ENCODE measurements around the gene KCNJ13.

Gene KCNJ13

GRCh38 chr2:232800166-232800565 lies 23.8 kb upstream of the KCNJ13 start:
- Histone ChIP-seq H3K36me3 (ENCODE audit: control insufficient read depth in 2 of 2, insufficient read depth in 1 of 2, low read length in 2 of 2) (peaks cover 62 to 68% of the 10 kb centered on the region in 2 experiments), H3K9me3 (ENCODE audit: control insufficient read depth, insufficient read depth, low read depth, low read length) (peaks cover 3% of the 10 kb centered on the region; the same call in 1 of the 2 replicates), H3K4me3 (ENCODE audit: low read depth, low read length) (no peak overlapping the region), H3K27ac (ENCODE audit: extremely low read depth, low read depth, low read length) (no peak overlapping the region), H3K4me1 (ENCODE audit: control insufficient read depth, insufficient read depth, low read length) (no peaks in the 10 kb centered on the region)
- POLR2A ChIA-PET = no interaction called here
- CTCF ChIA-PET = no interaction called here
- no peak for TF ChIP-seq PATZ1 (tag by site-specific recombination; IDR thresholded peaks at IDR 0.05)
- TF ChIP-seq ZNF132 (tag by site-specific recombination; IDR thresholded peaks at IDR 0.05; ENCODE audit: borderline replicate concordance) = no peak
- no peak for TF ChIP-seq PRDM4 (tag by site-specific recombination; IDR thresholded peaks at IDR 0.05)
- TF ChIP-seq, protein P1, sequence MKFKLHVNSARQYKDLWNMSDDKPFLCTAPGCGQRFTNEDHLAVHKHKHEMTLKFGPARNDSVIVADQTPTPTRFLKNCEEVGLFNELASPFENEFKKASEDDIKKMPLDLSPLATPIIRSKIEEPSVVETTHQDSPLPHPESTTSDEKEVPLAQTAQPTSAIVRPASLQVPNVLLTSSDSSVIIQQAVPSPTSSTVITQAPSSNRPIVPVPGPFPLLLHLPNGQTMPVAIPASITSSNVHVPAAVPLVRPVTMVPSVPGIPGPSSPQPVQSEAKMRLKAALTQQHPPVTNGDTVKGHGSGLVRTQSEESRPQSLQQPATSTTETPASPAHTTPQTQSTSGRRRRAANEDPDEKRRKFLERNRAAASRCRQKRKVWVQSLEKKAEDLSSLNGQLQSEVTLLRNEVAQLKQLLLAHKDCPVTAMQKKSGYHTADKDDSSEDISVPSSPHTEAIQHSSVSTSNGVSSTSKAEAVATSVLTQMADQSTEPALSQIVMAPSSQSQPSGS (tag by site-specific recombination; IDR thresholded peaks at IDR 0.05; ENCODE audit: low read depth) = no peak
- TF ChIP-seq, protein P2, sequence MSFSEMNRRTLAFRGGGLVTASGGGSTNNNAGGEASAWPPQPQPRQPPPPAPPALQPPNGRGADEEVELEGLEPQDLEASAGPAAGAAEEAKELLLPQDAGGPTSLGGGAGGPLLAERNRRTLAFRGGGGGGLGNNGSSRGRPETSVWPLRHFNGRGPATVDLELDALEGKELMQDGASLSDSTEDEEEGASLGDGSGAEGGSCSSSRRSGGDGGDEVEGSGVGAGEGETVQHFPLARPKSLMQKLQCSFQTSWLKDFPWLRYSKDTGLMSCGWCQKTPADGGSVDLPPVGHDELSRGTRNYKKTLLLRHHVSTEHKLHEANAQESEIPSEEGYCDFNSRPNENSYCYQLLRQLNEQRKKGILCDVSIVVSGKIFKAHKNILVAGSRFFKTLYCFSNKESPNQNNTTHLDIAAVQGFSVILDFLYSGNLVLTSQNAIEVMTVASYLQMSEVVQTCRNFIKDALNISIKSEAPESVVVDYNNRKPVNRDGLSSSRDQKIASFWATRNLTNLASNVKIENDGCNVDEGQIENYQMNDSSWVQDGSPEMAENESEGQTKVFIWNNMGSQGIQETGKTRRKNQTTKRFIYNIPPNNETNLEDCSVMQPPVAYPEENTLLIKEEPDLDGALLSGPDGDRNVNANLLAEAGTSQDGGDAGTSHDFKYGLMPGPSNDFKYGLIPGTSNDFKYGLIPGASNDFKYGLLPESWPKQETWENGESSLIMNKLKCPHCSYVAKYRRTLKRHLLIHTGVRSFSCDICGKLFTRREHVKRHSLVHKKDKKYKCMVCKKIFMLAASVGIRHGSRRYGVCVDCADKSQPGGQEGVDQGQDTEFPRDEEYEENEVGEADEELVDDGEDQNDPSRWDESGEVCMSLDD (tag by site-specific recombination; IDR thresholded peaks at IDR 0.05) = no peak
- TF ChIP-seq ZNF266 (tag by site-specific recombination; IDR thresholded peaks at IDR 0.05; ENCODE audit: low read depth) = no peak
- TF ChIP-seq ZNF133 (tag by site-specific recombination; IDR thresholded peaks at IDR 0.05) = no peak
- TF ChIP-seq, protein P3, sequence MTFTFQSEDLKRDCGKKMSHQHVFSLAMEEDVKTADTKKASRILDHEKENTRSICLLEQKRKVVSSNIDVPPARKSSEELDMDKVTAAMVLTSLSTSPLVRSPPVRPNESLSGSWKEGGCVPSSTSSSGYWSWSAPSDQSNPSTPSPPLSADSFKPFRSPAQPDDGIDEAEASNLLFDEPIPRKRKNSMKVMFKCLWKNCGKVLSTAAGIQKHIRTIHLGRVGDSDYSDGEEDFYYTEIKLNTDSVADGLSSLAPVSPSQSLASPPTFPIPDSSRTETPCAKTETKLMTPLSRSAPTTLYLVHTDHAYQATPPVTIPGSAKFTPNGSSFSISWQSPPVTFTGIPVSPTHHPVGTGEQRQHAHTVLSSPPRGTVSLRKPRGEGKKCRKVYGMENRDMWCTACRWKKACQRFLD (tag by site-specific recombination; IDR thresholded peaks at IDR 0.05) = no peak
- no peak for TF ChIP-seq PRDM2 (tag by site-specific recombination; IDR thresholded peaks at IDR 0.05; ENCODE audit: borderline replicate concordance)
- TF ChIP-seq, protein P4, sequence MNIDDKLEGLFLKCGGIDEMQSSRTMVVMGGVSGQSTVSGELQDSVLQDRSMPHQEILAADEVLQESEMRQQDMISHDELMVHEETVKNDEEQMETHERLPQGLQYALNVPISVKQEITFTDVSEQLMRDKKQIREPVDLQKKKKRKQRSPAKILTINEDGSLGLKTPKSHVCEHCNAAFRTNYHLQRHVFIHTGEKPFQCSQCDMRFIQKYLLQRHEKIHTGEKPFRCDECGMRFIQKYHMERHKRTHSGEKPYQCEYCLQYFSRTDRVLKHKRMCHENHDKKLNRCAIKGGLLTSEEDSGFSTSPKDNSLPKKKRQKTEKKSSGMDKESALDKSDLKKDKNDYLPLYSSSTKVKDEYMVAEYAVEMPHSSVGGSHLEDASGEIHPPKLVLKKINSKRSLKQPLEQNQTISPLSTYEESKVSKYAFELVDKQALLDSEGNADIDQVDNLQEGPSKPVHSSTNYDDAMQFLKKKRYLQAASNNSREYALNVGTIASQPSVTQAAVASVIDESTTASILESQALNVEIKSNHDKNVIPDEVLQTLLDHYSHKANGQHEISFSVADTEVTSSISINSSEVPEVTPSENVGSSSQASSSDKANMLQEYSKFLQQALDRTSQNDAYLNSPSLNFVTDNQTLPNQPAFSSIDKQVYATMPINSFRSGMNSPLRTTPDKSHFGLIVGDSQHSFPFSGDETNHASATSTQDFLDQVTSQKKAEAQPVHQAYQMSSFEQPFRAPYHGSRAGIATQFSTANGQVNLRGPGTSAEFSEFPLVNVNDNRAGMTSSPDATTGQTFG (tag by site-specific recombination; IDR thresholded peaks at IDR 0.05; ENCODE audit: borderline replicate concordance) = no peak
- no peak for TF ChIP-seq ZNF292 (tag by site-specific recombination; IDR thresholded peaks at IDR 0.05; ENCODE audit: borderline replicate concordance, low read depth)
- TF ChIP-seq ZNF341 (tag by site-specific recombination; IDR thresholded peaks at IDR 0.05; ENCODE audit: low read depth) = no peak
- no peak for TF ChIP-seq ZFP69B (tag by site-specific recombination; IDR thresholded peaks at IDR 0.05)
- TF ChIP-seq ZNF624 (tag by site-specific recombination; IDR thresholded peaks at IDR 0.05) = no peak
- TF ChIP-seq, protein P5, sequence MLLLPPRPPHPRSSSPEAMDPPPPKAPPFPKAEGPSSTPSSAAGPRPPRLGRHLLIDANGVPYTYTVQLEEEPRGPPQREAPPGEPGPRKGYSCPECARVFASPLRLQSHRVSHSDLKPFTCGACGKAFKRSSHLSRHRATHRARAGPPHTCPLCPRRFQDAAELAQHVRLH (tag by site-specific recombination; IDR thresholded peaks at IDR 0.05) = no peak
- TF ChIP-seq, protein P6, sequence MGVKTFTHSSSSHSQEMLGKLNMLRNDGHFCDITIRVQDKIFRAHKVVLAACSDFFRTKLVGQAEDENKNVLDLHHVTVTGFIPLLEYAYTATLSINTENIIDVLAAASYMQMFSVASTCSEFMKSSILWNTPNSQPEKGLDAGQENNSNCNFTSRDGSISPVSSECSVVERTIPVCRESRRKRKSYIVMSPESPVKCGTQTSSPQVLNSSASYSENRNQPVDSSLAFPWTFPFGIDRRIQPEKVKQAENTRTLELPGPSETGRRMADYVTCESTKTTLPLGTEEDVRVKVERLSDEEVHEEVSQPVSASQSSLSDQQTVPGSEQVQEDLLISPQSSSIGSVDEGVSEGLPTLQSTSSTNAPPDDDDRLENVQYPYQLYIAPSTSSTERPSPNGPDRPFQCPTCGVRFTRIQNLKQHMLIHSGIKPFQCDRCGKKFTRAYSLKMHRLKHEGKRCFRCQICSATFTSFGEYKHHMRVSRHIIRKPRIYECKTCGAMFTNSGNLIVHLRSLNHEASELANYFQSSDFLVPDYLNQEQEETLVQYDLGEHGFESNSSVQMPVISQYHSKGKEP (tag by site-specific recombination; IDR thresholded peaks at IDR 0.05) = no peak
